Measurements from ENCODE around the gene SCRN2. TPM values are rescaled to one million over a fixed set of nuclear protein-coding genes. Genes with fewer than 3 reads are reported as not detected.
A peak's percentile ranks its signal among the peaks of the same experiment; 100 is the strongest.

SCRN2 gene
- total RNA-seq, 1 donor from 2014 or later = 126 TPM

GRCh38 chr17:47820033-47820789 is 20.9 kb downstream of the SCRN2 start:
- no peak for DNase-seq (ENCODE audit: low spot score in 2 of 2)
- Histone ChIP-seq H3K36me3 (peaks cover 40 to 56% of the 10 kb centered on the region in 2 donors), H3K9me3 (no peaks in the 10 kb centered on the region), H3K4me1 (peaks cover 5 to 12% of the 10 kb centered on the region in 2 donors), H3K27ac (peak overlapping the region; percentile 59 to 66), H3K27me3 (no peaks in the 10 kb centered on the region), H3K4me3 (no peak overlapping the region)
- intact Hi-C loops (cut with DNase I) = no loop called here
- TF ChIP-seq CTCF (IDR thresholded peaks at IDR 0.05) = no peak

- no peak overlapping the region for H3K27ac ChIP-seq
- peaks cover 44 to 59% of the 10 kb centered on the region in 2 donors for H3K36me3 ChIP-seq
- intact Hi-C loops (cut with DNase I) = no loop called here
- no peaks in the 10 kb centered on the region for H3K9me3 ChIP-seq
- no peaks in the 10 kb centered on the region for H3K27me3 ChIP-seq
- DNase-seq (ENCODE audit: low spot score in 2 of 2) = no peak
- TF ChIP-seq CTCF (IDR thresholded peaks at IDR 0.05) = no peak
- peaks cover 5 to 12% of the 10 kb centered on the region in 2 donors for H3K4me1 ChIP-seq
- no peak overlapping the region for H3K4me3 ChIP-seq
Observed at GRCh38 chr17:47819475-47819874, 21.6 kb downstream of the SCRN2 start.

GRCh38 chr17:47818002-47818695 is 22.9 kb downstream of the SCRN2 start:
- no peaks in the 10 kb centered on the region for H3K27me3 ChIP-seq
- H3K27ac ChIP-seq = no peak overlapping the region
- H3K4me1 ChIP-seq = peaks cover 5 to 12% of the 10 kb centered on the region in 2 donors
- H3K9me3 ChIP-seq = no peaks in the 10 kb centered on the region
- H3K36me3 ChIP-seq = peaks cover 32 to 60% of the 10 kb centered on the region in 2 donors
- no peak for DNase-seq (ENCODE audit: low spot score in 2 of 2)
- H3K4me3 ChIP-seq = no peak overlapping the region
- intact Hi-C loops (cut with DNase I) = no loop called here
- TF ChIP-seq CTCF (IDR thresholded peaks at IDR 0.05) = no peak

DNA sequence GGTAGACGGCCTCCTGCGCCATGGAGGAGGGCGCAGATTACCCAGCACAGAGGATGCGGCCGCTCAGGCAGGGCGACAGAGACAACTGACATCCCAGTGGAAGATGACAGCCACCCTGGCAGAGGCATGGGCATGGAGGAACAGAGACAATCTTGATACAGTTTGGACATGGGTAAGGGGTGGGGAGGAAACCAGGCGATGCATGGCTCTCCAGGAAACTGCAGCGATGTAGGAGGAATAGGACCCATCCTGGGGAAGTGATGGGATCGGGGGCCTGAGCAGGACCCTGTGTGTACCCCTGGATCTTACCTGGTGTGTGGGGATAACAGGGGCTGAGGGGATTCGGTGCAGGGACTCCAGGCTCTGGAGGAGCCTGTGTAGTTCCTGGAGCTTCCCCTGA is 24.1 kb downstream of the SCRN2 start:
- H3K27me3 ChIP-seq = no peaks in the 10 kb centered on the region
- intact Hi-C loops (cut with DNase I) = no loop called here
- H3K36me3 ChIP-seq = peaks cover 32 to 68% of the 10 kb centered on the region in 2 donors
- H3K4me1 ChIP-seq = peaks cover under 1 to 8% of the 10 kb centered on the region in 2 donors
- no peak overlapping the region for H3K27ac ChIP-seq
- no peak for TF ChIP-seq CTCF (IDR thresholded peaks at IDR 0.05)
- DNase-seq (ENCODE audit: low spot score in 2 of 2) = no peak
- H3K9me3 ChIP-seq = no peaks in the 10 kb centered on the region
- H3K4me3 ChIP-seq = no peak overlapping the region

- no peak for TF ChIP-seq CTCF (IDR thresholded peaks at IDR 0.05)
- Histone ChIP-seq H3K36me3 (peaks cover 32 to 68% of the 10 kb centered on the region in 2 donors), H3K27ac (no peak overlapping the region), H3K27me3 (no peaks in the 10 kb centered on the region), H3K4me3 (no peak overlapping the region), H3K4me1 (peaks cover 0 to 6% of the 10 kb centered on the region in 2 donors), H3K9me3 (no peaks in the 10 kb centered on the region)
- DNase-seq (ENCODE audit: low spot score in 2 of 2) = no peak
- intact Hi-C loops (cut with DNase I) = no loop called here
Observed at GRCh38 chr17:47816111-47816735, 24.9 kb downstream of the SCRN2 start.

Measured in ascending aorta (tissue), 2 donors.